Sigmoid colon (tissue), 7 donors: Measurements from ENCODE around the gene BRD4. TPM values are rescaled to one million over a fixed set of nuclear protein-coding genes. Genes with fewer than 3 reads are reported as not detected.
A peak's percentile ranks its signal among the peaks of the same experiment; 100 is the strongest.

ENCODE experiments used
- DNase-seq: peaks from one replicate; pipeline ENCODE4 v3.0.0-alpha.2; 2019
- H3K27ac ChIP-seq, 4 donors: fragments of 200-600 bp; sonication (generic); one replicate each; pipeline ENCODE4 v1.5.1; 2016 to 2019; ENCODE audit warnings: mild to moderate bottlenecking in 1 of 4
- H3K27me3 ChIP-seq, 3 donors: fragments of 200-600 bp; sonication (generic); one replicate each; pipeline ENCODE4 v1.5.1; 2019; ENCODE audit warnings: mild to moderate bottlenecking in 1 of 3
- H3K36me3 ChIP-seq, 4 donors: fragments of 200-600 bp; sonication (generic); one replicate each; pipeline ENCODE4 v1.5.1; 2016 to 2019
- H3K4me1 ChIP-seq, 4 donors: fragments of 200-600 bp; sonication (generic); one replicate each; pipeline ENCODE4 v1.5.1; 2017 to 2019
- H3K4me3 ChIP-seq, 4 donors: fragments of 200-600 bp; sonication (generic); one replicate each; pipeline ENCODE4 v1.5.1; 2017 to 2019; ENCODE audit warnings: mild to moderate bottlenecking in 2 of 4, moderate library complexity in 1 of 4
- H3K9me3 ChIP-seq, 4 donors: fragments of 200-600 bp in 3 of 4; sonication (generic) in 3 of 4; one replicate each; pipeline versions ENCODE4 v1.5.1 to v1.6.1; 2013 to 2019
- CTCF ChIP-seq, 4 experiments: fragments of 450-650 bp in 3 of 4; fragments of 200-600 bp in 1 of 4; IDR thresholded peaks; one replicate each; pipeline ENCODE4 v1.5.1; 2016 to 2019; ENCODE audit warnings: antibody characterized with exemption in 4 of 4, mild to moderate bottlenecking in 3 of 4, moderate library complexity in 2 of 4
- EP300 ChIP-seq, 4 donors: sonication (generic); formaldehyde crosslinking; IDR thresholded peaks; one replicate each; pipeline ENCODE4 v1.6.1; 2017; ENCODE audit warnings: antibody characterized with exemption in 4 of 4
- POLR2A ChIP-seq, 2 donors: fragments of 450-650 bp; IDR thresholded peaks; one replicate each; pipeline ENCODE4 v1.6.1; 2016; ENCODE audit warnings: antibody characterized with exemption in 2 of 2, mild to moderate bottlenecking in 2 of 2, moderate library complexity in 2 of 2
- POLR2AphosphoS5 ChIP-seq, 4 donors: sonication (generic); formaldehyde crosslinking; IDR thresholded peaks; one replicate each; pipeline ENCODE4 v1.6.1; 2017; ENCODE audit warnings: antibody characterized with exemption in 4 of 4
- WGBS, 2 donors: extraction: QIAGEN DNeasy Blood & Tissue Kit; methylation state at CpG; one replicate each; pipeline ENCODE4 v1.1.7; 2013; 5-methylcytosine and 5-hydroxymethylcytosine counted together
- intact Hi-C: fragments of 100-400 bp; cut with DNase I; formaldehyde crosslinking; loops from one replicate; pipeline ENCODE4 v1.15.1; 2023
- polyA plus RNA-seq, 3 donors: library from polyadenylated mRNA; stranded (reverse); fragments of 200-250 nt; gene quantifications; one replicate each; pipeline ENCODE4 v1.2.3, GENCODE V29; 2013
- total RNA-seq, 4 donors: library from RNA; depleted of rRNA; stranded (reverse); fragments of >200 nt; gene quantifications; one replicate each; pipeline ENCODE4 v1.1.0, GENCODE V29; 2016
- donor health status: healthy with polysubstance abuse.
- donor health status: Bipolar disorder and iron deficiency.
- donor health status: healthy.

Gene BRD4
- total and polyA plus RNA-seq, 7 donors, result 9.0 to 43.8 (median 20.1) TPM

GRCh38 chr19:15225760-15226159, 106.6 kb downstream of the BRD4 start:
- 85 to 89% methylated on average over 7 of the region's 7 CpGs for WGBS, 2 donors
- intact Hi-C loops, result no loop called here
- Histone ChIP-seq H3K27me3 (peaks cover 0 to 10% (median 6%) of the 10 kb centered on the region in 3 donors), H3K27ac (no peak overlapping the region), H3K4me3 (no peak overlapping the region), H3K9me3 (no peaks in the 10 kb centered on the region), H3K4me1 (peaks cover 0 to 14% (median 10%) of the 10 kb centered on the region in 4 donors), H3K36me3 (no peaks in the 10 kb centered on the region)
- no peak for DNase-seq
- no peak for TF ChIP-seq POLR2AphosphoS5 (IDR thresholded peaks at IDR 0.05)
- no peak for TF ChIP-seq POLR2A (IDR thresholded peaks at IDR 0.05)
- TF ChIP-seq EP300 (IDR thresholded peaks at IDR 0.05), result no peak
- no peak for TF ChIP-seq CTCF (IDR thresholded peaks at IDR 0.05)

GRCh38 chr19:15223649-15224361, 108.5 kb downstream of the BRD4 start:
- Histone ChIP-seq H3K36me3 (no peaks in the 10 kb centered on the region), H3K4me3 (peak overlapping the region; percentile 60 to 71 (median 66)), H3K4me1 (peaks cover 0 to 14% (median 10%) of the 10 kb centered on the region in 4 donors), H3K27me3 (no peaks in the 10 kb centered on the region), H3K9me3 (no peaks in the 10 kb centered on the region), H3K27ac (peak overlapping the region; percentile 44 to 70 (median 60))
- DNase-seq, result no peak
- WGBS, 2 donors, result 14 to 22% methylated on average over 51 of the region's 51 CpGs
- intact Hi-C loops, result no loop called here
- TF ChIP-seq POLR2AphosphoS5 (IDR thresholded peaks at IDR 0.05) (no peak), EP300 (IDR thresholded peaks at IDR 0.05) (no peak), POLR2A (IDR thresholded peaks at IDR 0.05) (no peak), CTCF (IDR thresholded peaks at IDR 0.05) (no peak)

GRCh38 chr19:15222738-15223648, 109.3 kb downstream of the BRD4 start:
- no peaks in the 10 kb centered on the region for H3K36me3 ChIP-seq
- peaks cover 0 to 14% (median 10%) of the 10 kb centered on the region in 4 donors for H3K4me1 ChIP-seq
- H3K9me3 ChIP-seq, result no peaks in the 10 kb centered on the region
- peak; percentile 96 for DNase-seq
- H3K4me3 ChIP-seq, result peak overlapping the region; percentile 60 to 71 (median 66)
- H3K27me3 ChIP-seq, result no peaks in the 10 kb centered on the region
- TF ChIP-seq POLR2AphosphoS5 (IDR thresholded peaks at IDR 0.05), result peak in 2 of 4 donors; percentile 9 to 41
- TF ChIP-seq CTCF (IDR thresholded peaks at IDR 0.05), result no peak
- H3K27ac ChIP-seq, result peak overlapping the region; percentile 44 to 70 (median 60)
- 2% methylated on average over 48 of the region's 48 CpGs for WGBS, 2 donors
- intact Hi-C loops, result no loop called here

- Histone ChIP-seq H3K4me1 (peaks cover 0 to 14% (median 10%) of the 10 kb centered on the region in 4 donors), H3K9me3 (no peaks in the 10 kb centered on the region), H3K27me3 (no peaks in the 10 kb centered on the region), H3K36me3 (no peaks in the 10 kb centered on the region), H3K4me3 (no peak overlapping the region), H3K27ac (peak overlapping the region in 1 of 4 donors; percentile 3)
- DNase-seq, result no peak
- no peak for TF ChIP-seq POLR2AphosphoS5 (IDR thresholded peaks at IDR 0.05)
- no peak for TF ChIP-seq CTCF (IDR thresholded peaks at IDR 0.05)
- TF ChIP-seq EP300 (IDR thresholded peaks at IDR 0.05), result no peak
- TF ChIP-seq POLR2A (IDR thresholded peaks at IDR 0.05), result no peak
- intact Hi-C loops, result no loop called here
- 60 to 76% methylated on average over 6 of the region's 6 CpGs for WGBS, 2 donors
Observed at GRCh38 chr19:15220833-15221232, 111.5 kb downstream of the BRD4 start.
